Neuronal stem cell (in vitro differentiated cells): ENCODE measurements around the gene HES6.

Experiments
- DNase-seq: peaks from one replicate; pipeline ENCODE4 v3.0.0-alpha.2; 2013; ENCODE audit warnings: low spot score
- H2AFZ ChIP-seq: one replicate; pipeline ENCODE4 v1.6.1; 2013; ENCODE audit warnings: mild to moderate bottlenecking, low read length, inconsistent platforms
- H2AK5ac ChIP-seq: 2 replicates; pipeline ENCODE4 v1.6.1; 2013; ENCODE audit warnings: low read depth, mild to moderate bottlenecking, inconsistent platforms, low read length, moderate library complexity, mixed read lengths
- H2BK120ac ChIP-seq: 2 replicates; pipeline ENCODE4 v1.6.1; 2013; ENCODE audit warnings: low read depth, mild to moderate bottlenecking, inconsistent platforms, low read length, moderate library complexity, mixed read lengths
- H2BK12ac ChIP-seq: one replicate; pipeline ENCODE4 v1.6.1; 2013; ENCODE audit warnings: low read length, inconsistent platforms
- H2BK15ac ChIP-seq: 2 replicates; pipeline ENCODE4 v1.6.1; 2013; ENCODE audit warnings: mild to moderate bottlenecking, low read length, inconsistent platforms, mixed read lengths
- H2BK5ac ChIP-seq: one replicate; pipeline ENCODE4 v1.6.1; 2013; ENCODE audit warnings: inconsistent platforms, mild to moderate bottlenecking, low read length, moderate library complexity
- H3K14ac ChIP-seq: one replicate; pipeline ENCODE4 v1.6.1; 2013; ENCODE audit warnings: low read length, inconsistent platforms
- H3K18ac ChIP-seq: 2 replicates; pipeline ENCODE4 v1.6.1; 2013; ENCODE audit warnings: low read length, inconsistent platforms
- H3K23ac ChIP-seq: 2 replicates; pipeline ENCODE4 v1.6.1; 2013; ENCODE audit warnings: low read depth, mild to moderate bottlenecking, mixed read lengths, low read length, inconsistent platforms; ENCODE audit not compliant: poor library complexity
- H3K27ac ChIP-seq: replicated peaks from 3 replicates; pipeline ENCODE4 v1.5.1; 2013; ENCODE audit warnings: low read length, inconsistent platforms
- H3K27me3 ChIP-seq, 3 experiments: 2 replicates each; pipeline ENCODE4 v1.6.1; 2013; ENCODE audit warnings: low read length in 3 of 3, mild to moderate bottlenecking in 2 of 3, inconsistent platforms in 1 of 3, low read depth in 1 of 3, mixed read lengths in 1 of 3, moderate library complexity in 1 of 3; ENCODE audit not compliant: control insufficient read depth in 3 of 3, insufficient read depth in 3 of 3
- H3K36me3 ChIP-seq, 2 donors: replicated peaks in 1 of 2; 2 replicates each; pipeline ENCODE4 v1.6.1; 2013; ENCODE audit warnings: low read length in 2 of 2; ENCODE audit not compliant: control insufficient read depth in 2 of 2, insufficient read depth in 2 of 2
- H3K4ac ChIP-seq: 2 replicates; pipeline ENCODE4 v1.6.1; 2013; ENCODE audit warnings: inconsistent platforms, mild to moderate bottlenecking, low read length, moderate library complexity
- H3K4me1 ChIP-seq, 2 donors: 1 replicate in 1 of 2; 2 replicates in 1 of 2; pipeline ENCODE4 v1.6.1; 2013; ENCODE audit warnings: low read length in 2 of 2, low read depth in 1 of 2; ENCODE audit not compliant: control insufficient read depth in 2 of 2, insufficient read depth in 1 of 2
- H3K4me2 ChIP-seq: one replicate; pipeline ENCODE4 v1.6.1; 2013; ENCODE audit warnings: mild to moderate bottlenecking, low read length, inconsistent platforms; ENCODE audit not compliant: insufficient read depth, poor library complexity, severe bottlenecking
- H3K4me3 ChIP-seq, 2 donors: 2 replicates each; pipeline ENCODE4 v1.5.1; 2013; ENCODE audit warnings: low read length in 2 of 2, mild to moderate bottlenecking in 2 of 2, inconsistent platforms in 1 of 2, moderate library complexity in 1 of 2
- H3K79me1 ChIP-seq: one replicate; pipeline ENCODE4 v1.6.1; 2013; ENCODE audit warnings: low read depth, mild to moderate bottlenecking, inconsistent platforms, low read length, moderate library complexity
- H3K9ac ChIP-seq: one replicate; pipeline ENCODE4 v1.6.1; 2013; ENCODE audit warnings: mild to moderate bottlenecking, low read depth, low read length, inconsistent platforms; ENCODE audit not compliant: poor library complexity
- H3K9me3 ChIP-seq, 2 donors: replicated peaks in 1 of 2; 2 replicates each; pipeline versions ENCODE3 to v1.6.1; 2013; ENCODE audit warnings: low read length in 2 of 2, mild to moderate bottlenecking in 2 of 2, inconsistent platforms in 1 of 2, low read depth in 1 of 2, mixed read lengths in 1 of 2, moderate library complexity in 1 of 2; ENCODE audit not compliant: control insufficient read depth in 2 of 2, insufficient read depth in 1 of 2
- H4K8ac ChIP-seq: one replicate; pipeline ENCODE4 v1.6.1; 2013; ENCODE audit warnings: low read depth, mild to moderate bottlenecking, inconsistent platforms, low read length, moderate library complexity
- H4K91ac ChIP-seq: one replicate; pipeline ENCODE4 v1.6.1; 2013; ENCODE audit warnings: low read length, low read depth, mild to moderate bottlenecking, inconsistent platforms; ENCODE audit not compliant: poor library complexity
- WGBS, 2 donors: extraction: QIAGEN DNeasy Blood & Tissue Kit; methylation state at CpG; one replicate each; pipeline ENCODE4 v1.1.7; 2013; ENCODE audit warnings: missing lambda C conversion rate in 2 of 2, mixed read lengths in 1 of 2; ENCODE audit not compliant: insufficient read length in 2 of 2, insufficient replicate concordance in 1 of 2; ENCODE audit errors: extremely low coverage in 2 of 2; 5-methylcytosine and 5-hydroxymethylcytosine counted together

HES6 gene

DNA sequence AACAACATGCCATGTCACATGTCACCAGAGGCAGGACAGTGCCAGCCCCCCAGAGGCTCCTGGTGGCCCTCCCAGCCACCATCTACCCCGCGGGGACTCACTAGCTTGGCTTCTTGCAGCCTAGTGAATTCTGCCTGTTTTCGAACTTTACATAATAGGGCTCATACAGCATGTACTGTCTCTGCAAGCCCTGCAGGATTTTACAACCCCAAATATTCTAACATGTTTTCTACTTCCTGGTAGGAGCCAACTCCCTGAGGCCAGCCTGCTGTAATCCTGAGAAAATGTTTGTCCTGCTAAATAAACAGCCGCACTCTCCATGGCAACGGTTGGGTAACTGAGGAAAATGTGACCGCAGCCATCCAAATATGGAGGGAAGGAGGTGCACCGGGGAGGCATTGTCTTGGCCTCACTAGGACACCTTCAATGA lies 45.8 kb upstream of the HES6 start:
- peak overlapping the region in 1 of 2 donors; percentile 9 for H3K4me3 ChIP-seq
- H3K18ac ChIP-seq = peak overlapping the region; percentile 29
- no peak overlapping the region for H2AFZ ChIP-seq
- H3K4ac ChIP-seq = no peak overlapping the region
- no CpG with 5 or more reads among the region's 7 CpGs for WGBS, 2 donors
- H2AK5ac ChIP-seq = no peak overlapping the region
- no peaks in the 10 kb centered on the region for H3K36me3 ChIP-seq
- H4K91ac ChIP-seq = no peak overlapping the region
- no peak overlapping the region for H2BK12ac ChIP-seq
- H2BK15ac ChIP-seq = no peak overlapping the region
- no peak overlapping the region for H3K9ac ChIP-seq
- peaks cover 33 to 43% of the 10 kb centered on the region in 2 donors for H3K4me1 ChIP-seq
- peak overlapping the region; percentile 49 for H3K27ac ChIP-seq
- H3K4me2 ChIP-seq = no peak overlapping the region
- peaks cover 1% of the 10 kb centered on the region for H3K79me1 ChIP-seq
- no peak overlapping the region for H2BK120ac ChIP-seq
- no peak overlapping the region for H3K14ac ChIP-seq
- H4K8ac ChIP-seq = no peak overlapping the region
- no peak overlapping the region for H3K23ac ChIP-seq
- H3K27me3 ChIP-seq = no peaks in the 10 kb centered on the region
- no peak overlapping the region for H2BK5ac ChIP-seq
- no peak for DNase-seq
- no peaks in the 10 kb centered on the region for H3K9me3 ChIP-seq

DNA sequence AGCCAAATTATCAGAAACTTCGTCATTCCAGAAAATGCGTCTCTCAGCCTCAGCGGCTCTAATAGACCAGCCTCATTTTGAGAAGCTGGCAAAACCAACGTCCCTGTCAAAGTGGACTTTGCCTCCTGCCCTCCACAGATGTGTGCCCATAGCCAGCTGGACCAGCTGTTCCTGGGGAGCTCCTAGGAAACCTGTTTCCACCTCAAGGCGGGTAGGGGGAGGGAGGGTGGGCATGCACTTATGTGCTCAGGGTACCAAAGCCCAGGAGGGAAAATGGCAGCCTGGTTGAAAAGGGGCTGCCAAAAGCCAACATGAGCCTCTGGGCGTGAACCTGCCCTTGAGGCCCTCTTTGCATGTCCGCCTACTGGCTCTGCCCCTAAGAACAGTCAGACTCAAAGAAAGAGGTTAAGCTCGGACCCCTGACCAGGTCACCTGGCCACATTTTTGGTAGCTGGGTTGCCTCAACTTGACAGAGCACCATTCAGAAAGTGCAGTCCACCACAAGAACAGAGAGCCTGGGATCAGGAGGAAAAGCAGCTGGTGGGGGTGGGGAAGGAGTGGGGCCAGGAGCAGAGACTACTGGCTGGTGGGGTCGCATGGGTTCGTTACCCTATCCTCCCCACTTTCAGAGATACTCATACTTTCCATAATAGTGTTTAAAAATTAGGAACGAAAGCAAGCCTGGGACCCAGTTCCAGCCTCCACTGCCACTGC lies 45.1 kb upstream of the HES6 start:
- Histone ChIP-seq H3K4me2 (no peak overlapping the region), H3K79me1 (peaks cover 1% of the 10 kb centered on the region), H2BK120ac (no peak overlapping the region), H2BK5ac (no peak overlapping the region), H3K14ac (no peak overlapping the region), H3K4me1 (peaks cover 31 to 40% of the 10 kb centered on the region in 2 donors), H2AFZ (no peak overlapping the region), H3K27ac (no peak overlapping the region), H3K9ac (no peak overlapping the region), H2AK5ac (peak overlapping the region; percentile 34), H3K27me3 (no peaks in the 10 kb centered on the region), H3K9me3 (no peaks in the 10 kb centered on the region), H4K91ac (no peak overlapping the region), H4K8ac (no peak overlapping the region), H3K23ac (no peak overlapping the region), H3K4me3 (no peak overlapping the region), H2BK15ac (no peak overlapping the region), H3K36me3 (no peaks in the 10 kb centered on the region), H3K18ac (no peak overlapping the region), H3K4ac (no peak overlapping the region), H2BK12ac (no peak overlapping the region)
- no CpG with 5 or more reads among the region's 11 CpGs for WGBS, 2 donors
- no peak for DNase-seq

DNA sequence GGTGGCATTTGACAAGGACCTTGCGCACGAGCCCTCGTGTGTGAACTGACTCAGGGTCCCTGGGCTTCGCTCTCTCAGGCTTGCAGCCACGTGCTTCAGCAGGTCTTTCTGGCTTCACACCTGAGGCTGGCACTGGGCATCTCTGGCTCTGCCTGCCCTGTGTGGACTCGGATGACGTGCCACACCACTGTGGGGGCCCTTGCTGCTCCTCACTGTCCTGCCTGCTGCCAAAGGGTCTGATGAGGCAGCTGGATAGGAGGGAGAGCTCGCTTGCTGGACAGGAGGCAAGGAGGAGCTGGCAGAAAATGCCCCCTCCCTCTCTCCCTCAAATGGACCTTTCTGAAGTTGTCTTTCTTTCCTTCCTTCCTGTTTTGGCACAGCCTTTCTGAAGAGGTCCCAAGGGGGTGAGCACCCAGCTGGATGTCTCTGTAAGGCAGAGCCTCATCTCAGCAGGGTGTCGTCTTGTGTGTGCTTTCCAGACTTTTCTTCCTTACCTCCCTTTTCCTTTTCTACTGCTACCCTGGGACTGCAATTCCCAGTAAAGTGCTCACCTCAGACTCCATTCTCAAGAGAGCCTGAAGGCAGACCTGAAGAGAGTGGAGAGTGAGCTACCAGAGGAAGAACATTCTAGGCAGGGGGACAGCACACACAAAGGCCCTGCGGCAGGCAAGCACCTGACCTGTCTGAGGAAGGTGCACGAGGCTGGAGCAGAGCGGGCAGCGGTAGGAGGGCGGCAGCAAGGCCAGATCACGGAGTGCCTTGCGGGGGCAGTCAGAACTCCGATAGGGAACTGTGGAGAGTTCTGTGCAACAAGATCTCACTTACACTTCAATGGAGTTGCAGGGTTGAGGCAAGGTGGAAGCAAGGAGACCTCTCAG lies 43.3 kb upstream of the HES6 start:
- no peaks in the 10 kb centered on the region for H3K9me3 ChIP-seq
- no peak overlapping the region for H2AFZ ChIP-seq
- H2BK120ac ChIP-seq = peak overlapping the region; percentile 38
- H3K9ac ChIP-seq = no peak overlapping the region
- no peak overlapping the region for H2AK5ac ChIP-seq
- no CpG with 5 or more reads among the region's 17 CpGs for WGBS, 2 donors
- no peak overlapping the region for H4K8ac ChIP-seq
- H3K18ac ChIP-seq = peak overlapping the region; percentile 55
- H3K4me3 ChIP-seq = no peak overlapping the region
- H3K4me2 ChIP-seq = no peak overlapping the region
- H3K27me3 ChIP-seq = no peaks in the 10 kb centered on the region
- H3K23ac ChIP-seq = no peak overlapping the region
- H3K4me1 ChIP-seq = peaks cover 29 to 32% of the 10 kb centered on the region in 2 donors
- H2BK12ac ChIP-seq = no peak overlapping the region
- no peaks in the 10 kb centered on the region for H3K36me3 ChIP-seq
- H3K4ac ChIP-seq = no peak overlapping the region
- peak overlapping the region; percentile 18 for H2BK5ac ChIP-seq
- H3K27ac ChIP-seq = no peak overlapping the region
- peaks cover 1% of the 10 kb centered on the region for H3K79me1 ChIP-seq
- no peak overlapping the region for H3K14ac ChIP-seq
- H2BK15ac ChIP-seq = peak overlapping the region; percentile 45
- DNase-seq = no peak
- no peak overlapping the region for H4K91ac ChIP-seq
